Measurements from ENCODE around the gene SLC38A6. TPM values are rescaled to one million over a fixed set of nuclear protein-coding genes. Genes with fewer than 3 reads are reported as not detected.

SLC38A6 gene
- total RNA-seq, 1 experiment from 2014 or later: 6.0 TPM

DNA sequence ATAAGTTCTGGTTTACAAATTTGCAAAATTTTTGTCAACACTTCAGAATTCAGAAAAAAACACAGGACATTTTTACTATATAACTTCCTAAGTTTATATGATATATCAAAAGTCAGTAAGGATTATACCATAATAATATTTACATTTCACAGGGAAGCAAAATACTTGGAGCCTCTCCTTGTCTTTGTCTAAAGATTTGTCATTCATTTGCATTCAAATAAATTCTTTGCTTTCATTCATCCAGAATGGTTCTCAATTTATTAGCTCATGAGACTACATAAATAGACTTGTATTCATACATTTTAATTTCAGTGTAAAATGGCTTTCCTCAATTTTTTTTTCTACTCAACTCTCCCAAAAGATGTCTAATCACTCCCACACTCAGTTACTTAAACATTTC is 96.4 kb downstream of the SLC38A6 start:
- no peak overlapping the region for H3K4ac ChIP-seq (ENCODE audit: low read depth, low read length)
- no peak overlapping the region for H2BK20ac ChIP-seq (ENCODE audit: low read depth, low read length, poor library complexity, severe bottlenecking)
- H3K27ac Mint-ChIP-seq: no peak overlapping the region
- H3K4me1 ChIP-seq (ENCODE audit: insufficient read depth, low read length): 0 out of 2 replicates have a peak, but pooled peaks cover 6% of the 10 kb centered on the region
- H3K18ac ChIP-seq (ENCODE audit: insufficient read length, low read depth, low read length): no peak overlapping the region
- H3T11ph ChIP-seq (ENCODE audit: low read length): no peak overlapping the region
- H3K14ac ChIP-seq (ENCODE audit: insufficient read depth, low read length): no peak overlapping the region
- no peak for DNase-seq
- H3K9me3 ChIP-seq (ENCODE audit: control insufficient read depth, low read depth, low read length): no peaks in the 10 kb centered on the region
- H3K23me2 ChIP-seq (ENCODE audit: insufficient read length, low read depth, low read length, poor library complexity, severe bottlenecking): no peaks in the 10 kb centered on the region
- H3K79me2 ChIP-seq (ENCODE audit: insufficient read depth, low read length): no peaks in the 10 kb centered on the region
- no peak overlapping the region for H4K8ac ChIP-seq (replicated peaks; ENCODE audit: insufficient read length, low read depth, low read length)
- no peaks in the 10 kb centered on the region for H3K79me1 ChIP-seq (ENCODE audit: insufficient read depth, low read depth, low read length, poor library complexity, severe bottlenecking)
- no peak overlapping the region for H2BK12ac ChIP-seq (ENCODE audit: insufficient read length, low read depth, low read length)
- no peaks in the 10 kb centered on the region for H3K27me3 ChIP-seq (ENCODE audit: insufficient read depth, low read length)
- no peaks in the 10 kb centered on the region for H3K27me3 Mint-ChIP-seq (ENCODE audit: low read depth)
- H4K20me1 ChIP-seq (ENCODE audit: control insufficient read depth, insufficient read depth, insufficient read length): no peaks in the 10 kb centered on the region
- H3K23ac ChIP-seq (ENCODE audit: insufficient read length, low read depth, low read length): no peak overlapping the region
- no peak overlapping the region for H4K5ac ChIP-seq (ENCODE audit: insufficient read length, low read depth, low read length)
- no peak overlapping the region for H3K9ac ChIP-seq (ENCODE audit: extremely low read depth, insufficient read length, low read length)
- H2BK5ac ChIP-seq (ENCODE audit: insufficient read length, low read length): no peak overlapping the region
- no peak for TF ChIP-seq CTCF (conservative IDR thresholded peaks at IDR 0.05)
- H3K4me2 ChIP-seq (ENCODE audit: insufficient read depth, insufficient read length, low read length): no peak overlapping the region
- H3K4me3 Mint-ChIP-seq: no peak overlapping the region
- H2BK15ac ChIP-seq (ENCODE audit: low read depth, low read length): no peak overlapping the region
- H3K56ac ChIP-seq (ENCODE audit: insufficient read length, low read depth, low read length): no peak overlapping the region
- peaks cover 13% of the 10 kb centered on the region in 2 experiments for H3K4me1 Mint-ChIP-seq
- H4K91ac ChIP-seq (ENCODE audit: insufficient read length, low read depth, low read length): no peak overlapping the region
- H2AK5ac ChIP-seq (ENCODE audit: insufficient read length, low read length): no peak overlapping the region
- H3K9me3 Mint-ChIP-seq: no peaks in the 10 kb centered on the region
- H2BK120ac ChIP-seq (ENCODE audit: low read depth, low read length, poor library complexity, severe bottlenecking): no peak overlapping the region
- no peak overlapping the region for H2AFZ ChIP-seq (ENCODE audit: low read length)
- peaks cover 0 to 5% (median 2%) of the 10 kb centered on the region in 3 experiments; a peak in 2 of 7 replicates for H3K36me3 Mint-ChIP-seq (ENCODE audit: insufficient read depth in 1 of 3, low read depth in 3 of 3)
- no peak overlapping the region for H3K27ac ChIP-seq (ENCODE audit: insufficient read length, low read depth, low read length)
